Effector memory CD4-positive, alpha-beta T cell (primary cell): Measurements from ENCODE around the gene SH3BP2.

Source experiments
- DNase-seq, 3 donors: peaks; one replicate each; pipeline ENCODE4 v3.0.0-alpha.2; 2020
- H3K27ac ChIP-seq: 2 replicates; pipeline ENCODE4 v1.7.0; 2013; ENCODE audit warnings: mild to moderate bottlenecking, low read length, moderate library complexity; ENCODE audit not compliant: insufficient read depth, poor library complexity, severe bottlenecking
- H3K27me3 ChIP-seq: replicated peaks from 2 replicates; pipeline ENCODE4 v1.7.0; 2013; ENCODE audit warnings: mild to moderate bottlenecking, low read length; ENCODE audit not compliant: insufficient read depth, control insufficient read depth, poor library complexity, severe bottlenecking
- H3K36me3 ChIP-seq: 2 replicates; pipeline ENCODE4 v1.7.0; 2013; ENCODE audit warnings: mild to moderate bottlenecking, low read length, moderate library complexity; ENCODE audit not compliant: control insufficient read depth, insufficient read depth
- H3K4me1 ChIP-seq: 2 replicates; pipeline ENCODE4 v1.7.0; 2013; ENCODE audit warnings: low read length, mild to moderate bottlenecking; ENCODE audit not compliant: control insufficient read depth, insufficient read depth, poor library complexity, severe bottlenecking
- H3K4me3 ChIP-seq: 2 replicates; pipeline ENCODE4 v1.7.0; 2013; ENCODE audit warnings: low read length, low read depth, mild to moderate bottlenecking; ENCODE audit not compliant: insufficient read depth, poor library complexity, severe bottlenecking
- H3K9me3 ChIP-seq: 2 replicates; pipeline ENCODE4 v1.7.0; 2013; ENCODE audit warnings: mild to moderate bottlenecking, low read length, moderate library complexity; ENCODE audit not compliant: control insufficient read depth

The SH3BP2 gene

GRCh38 chr4:2813446-2814405 is 20.8 kb downstream of the SH3BP2 start:
- H3K36me3 ChIP-seq = no peaks in the 10 kb centered on the region
- H3K4me3 ChIP-seq = peak overlapping the region; percentile 70
- no peak for DNase-seq
- peak overlapping the region; percentile 81 for H3K27ac ChIP-seq
- H3K27me3 ChIP-seq = no peaks in the 10 kb centered on the region
- H3K9me3 ChIP-seq = no peaks in the 10 kb centered on the region
- H3K4me1 ChIP-seq = peaks cover 37% of the 10 kb centered on the region

- Histone ChIP-seq H3K4me3 (peak overlapping the region; percentile 11), H3K27ac (no peak overlapping the region), H3K9me3 (no peaks in the 10 kb centered on the region), H3K36me3 (no peaks in the 10 kb centered on the region), H3K4me1 (peaks cover 37% of the 10 kb centered on the region), H3K27me3 (no peaks in the 10 kb centered on the region)
- no peak for DNase-seq
Observed at GRCh38 chr4:2814627-2815270, 21.9 kb downstream of the SH3BP2 start.

- H3K27me3 ChIP-seq = no peaks in the 10 kb centered on the region
- peaks cover 5% of the 10 kb centered on the region for H3K36me3 ChIP-seq
- H3K4me1 ChIP-seq = peaks cover 29% of the 10 kb centered on the region
- no peak overlapping the region for H3K4me3 ChIP-seq
- H3K9me3 ChIP-seq = no peaks in the 10 kb centered on the region
- H3K27ac ChIP-seq = no peak overlapping the region
- no peak for DNase-seq
Observed at GRCh38 chr4:2816401-2816954, 23.6 kb downstream of the SH3BP2 start.

GRCh38 chr4:2817137-2817536 is 24.3 kb downstream of the SH3BP2 start:
- Histone ChIP-seq H3K4me3 (no peak overlapping the region), H3K36me3 (peaks cover 5% of the 10 kb centered on the region), H3K4me1 (peaks cover 22% of the 10 kb centered on the region), H3K9me3 (no peaks in the 10 kb centered on the region), H3K27ac (no peak overlapping the region), H3K27me3 (no peaks in the 10 kb centered on the region)
- DNase-seq = no peak

GRCh38 chr4:2817701-2818350 is 24.9 kb downstream of the SH3BP2 start:
- Histone ChIP-seq H3K36me3 (peaks cover 9% of the 10 kb centered on the region), H3K27ac (peak overlapping the region; percentile 48), H3K4me1 (peaks cover 20% of the 10 kb centered on the region), H3K4me3 (peak overlapping the region; percentile 53), H3K9me3 (no peaks in the 10 kb centered on the region), H3K27me3 (no peaks in the 10 kb centered on the region)
- no peak for DNase-seq

GRCh38 chr4:2818351-2818939 is 25.6 kb downstream of the SH3BP2 start:
- peak overlapping the region; percentile 48 for H3K27ac ChIP-seq
- peaks cover 20% of the 10 kb centered on the region for H3K4me1 ChIP-seq
- no peaks in the 10 kb centered on the region for H3K9me3 ChIP-seq
- peaks cover 16% of the 10 kb centered on the region for H3K36me3 ChIP-seq
- peak overlapping the region; percentile 53 for H3K4me3 ChIP-seq
- H3K27me3 ChIP-seq = no peaks in the 10 kb centered on the region
- no peak for DNase-seq

GRCh38 chr4:2819244-2820215 is 26.6 kb downstream of the SH3BP2 start:
- no peaks in the 10 kb centered on the region for H3K9me3 ChIP-seq
- no peak overlapping the region for H3K4me3 ChIP-seq
- H3K27ac ChIP-seq = peak overlapping the region; percentile 48
- H3K36me3 ChIP-seq = peaks cover 26% of the 10 kb centered on the region
- peaks cover 12% of the 10 kb centered on the region for H3K4me1 ChIP-seq
- no peak for DNase-seq
- no peaks in the 10 kb centered on the region for H3K27me3 ChIP-seq

GRCh38 chr4:2820216-2820982 is 27.5 kb downstream of the SH3BP2 start:
- Histone ChIP-seq H3K9me3 (no peaks in the 10 kb centered on the region), H3K4me3 (no peak overlapping the region), H3K36me3 (peaks cover 35% of the 10 kb centered on the region), H3K4me1 (peaks cover 8% of the 10 kb centered on the region), H3K27ac (no peak overlapping the region), H3K27me3 (no peaks in the 10 kb centered on the region)
- no peak for DNase-seq
